Caco-2 (cell line): ENCODE results near the gene CDK14. TPM values are rescaled to one million over a fixed set of nuclear protein-coding genes. Genes with fewer than 3 reads are reported as not detected.

Experiments
- BruUV-seq: library from RNA; stranded (reverse); fragments of 400-500 nt; replicated peaks from 2 replicates; lab custom pipeline; 2021; lab: Mats Ljungman, UMichigan
- CTCF ChIA-PET: fragments of 300-600 bp; sonication (Branson Sonifier 250); formaldehyde crosslinking; loops from one replicate; lab custom pipeline; 2022; ENCODE audit warnings: antibody characterized with exemption; lab: Charles Lee
- POLR2A ChIA-PET: fragments of 300-600 bp; sonication (Branson Sonifier 250); formaldehyde crosslinking; loops from one replicate; lab custom pipeline; 2022; ENCODE audit warnings: antibody characterized with exemption; lab: Charles Lee
- DNase-seq, 2 experiments: peaks; one replicate each; pipeline versions ENCODE4 v3.0.0 to v3.0.0-alpha.2; 2020 to 2022
- H3K27me3 ChIP-seq: replicated peaks from 2 replicates; pipeline ENCODE4 v1.6.0; 2011; ENCODE audit warnings: low read length; ENCODE audit not compliant: control insufficient read depth, insufficient read depth
- H3K36me3 ChIP-seq: 2 replicates; pipeline ENCODE4 v1.5.1; 2011; ENCODE audit warnings: low read length; ENCODE audit not compliant: control insufficient read depth, insufficient read depth
- H3K4me1 ChIP-seq: fragments of 250-450 bp; sonication (Bioruptor Pico); 2 replicates; pipeline ENCODE4 v1.5.1; 2020; ENCODE audit warnings: mild to moderate bottlenecking
- H3K4me3 ChIP-seq: 2 replicates; pipeline ENCODE4 v1.5.1; 2011; ENCODE audit warnings: low read depth, mild to moderate bottlenecking, control low read depth, low read length
- H3K9me3 ChIP-seq: fragments of 250-450 bp; sonication (Bioruptor Pico); 2 replicates; pipeline ENCODE4 v1.5.1; 2020; ENCODE audit warnings: mild to moderate bottlenecking, moderate library complexity
- H3K27ac Mint-ChIP-seq: one replicate; pipeline ENCODE4 v1.8.0; 2022; ENCODE audit warnings: mixed read lengths; ENCODE audit not compliant: unreplicated experiment
- H3K27me3 Mint-ChIP-seq: one replicate; pipeline ENCODE4 v1.8.0; 2022; ENCODE audit warnings: mixed read lengths; ENCODE audit not compliant: insufficient read depth, unreplicated experiment
- H3K36me3 Mint-ChIP-seq: one replicate; pipeline ENCODE4 v1.8.0; 2022; ENCODE audit warnings: mild to moderate bottlenecking, mixed read lengths; ENCODE audit not compliant: insufficient read depth, unreplicated experiment
- H3K4me1 Mint-ChIP-seq: one replicate; pipeline ENCODE4 v1.8.0; 2022; ENCODE audit warnings: low read depth, mixed read lengths; ENCODE audit not compliant: unreplicated experiment
- H3K4me3 Mint-ChIP-seq: one replicate; pipeline ENCODE4 v1.8.0; 2022; ENCODE audit warnings: mild to moderate bottlenecking, moderate library complexity, mixed read lengths; ENCODE audit not compliant: unreplicated experiment
- H3K9me3 Mint-ChIP-seq: one replicate; pipeline ENCODE4 v1.8.0; 2022; ENCODE audit warnings: mixed read lengths; ENCODE audit not compliant: unreplicated experiment
- intact Hi-C: fragments of 100-400 bp; cut with micrococcal nuclease; formaldehyde crosslinking; loops from one replicate; pipeline ENCODE4 v1.10.0; 2022; ENCODE audit not compliant: unreplicated experiment
- total RNA-seq: library from RNA; stranded (reverse); gene quantifications from 2 replicates; pipeline ENCODE4 v1.2.3, GENCODE V29; 2022
- TF ChIP-seq, protein P1 (sequence below), 2 experiments: fragments of 200-600 bp in 1 of 2; IDR thresholded peaks; 1 replicate in 1 of 2; 2 replicates in 1 of 2; pipeline versions ENCODE4 v1.5.1 to v1.8.0; 2011 to 2022; ENCODE audit warnings: antibody characterized with exemption in 1 of 2, control low read depth in 1 of 2, inconsistent platforms in 1 of 2, low read depth in 1 of 2, low read length in 1 of 2, mild to moderate bottlenecking in 1 of 2, moderate library complexity in 1 of 2; ENCODE audit not compliant: insufficient read depth in 1 of 2, severe bottlenecking in 1 of 2, unreplicated experiment in 1 of 2

CDK14 gene
- total RNA-seq, 1 experiment from 2014 or later, result 18.2 TPM

DNA sequence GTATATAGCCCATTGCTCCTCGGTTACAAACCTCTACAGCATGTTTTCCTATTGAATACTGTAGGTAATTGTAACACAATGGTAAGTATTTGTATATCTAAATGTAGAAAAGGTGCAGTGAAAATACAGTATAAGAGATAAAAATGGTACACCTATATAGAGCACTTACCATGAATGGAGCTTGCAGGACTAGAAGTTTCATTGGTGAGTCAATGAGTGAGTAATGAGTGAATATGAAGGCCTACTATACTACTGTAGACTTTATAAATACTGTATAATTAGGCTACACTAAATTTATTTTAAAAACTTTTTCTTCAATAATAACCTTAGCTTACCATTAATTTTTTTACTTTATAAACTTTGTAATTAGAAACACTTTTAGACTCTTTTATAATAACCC, 239.7 kb downstream of the CDK14 start:
- intact Hi-C loops, result no loop called here
- Mint-ChIP-seq H3K27me3 (no peaks in the 10 kb centered on the region), H3K4me3 (no peak overlapping the region), H3K36me3 (no peaks in the 10 kb centered on the region), H3K4me1 (no peaks in the 10 kb centered on the region), H3K9me3 (peaks cover 9% of the 10 kb centered on the region), H3K27ac (no peak overlapping the region)
- Histone ChIP-seq H3K27me3 (no peaks in the 10 kb centered on the region), H3K4me3 (no peak overlapping the region), H3K36me3 (no peaks in the 10 kb centered on the region), H3K4me1 (no peaks in the 10 kb centered on the region), H3K9me3 (no peaks in the 10 kb centered on the region; the same call in 1 of the 2 replicates)
- no TSS peak for BruUV-seq
- no peak for DNase-seq
- CTCF ChIA-PET, result no interaction called here
- TF ChIP-seq, protein P1, sequence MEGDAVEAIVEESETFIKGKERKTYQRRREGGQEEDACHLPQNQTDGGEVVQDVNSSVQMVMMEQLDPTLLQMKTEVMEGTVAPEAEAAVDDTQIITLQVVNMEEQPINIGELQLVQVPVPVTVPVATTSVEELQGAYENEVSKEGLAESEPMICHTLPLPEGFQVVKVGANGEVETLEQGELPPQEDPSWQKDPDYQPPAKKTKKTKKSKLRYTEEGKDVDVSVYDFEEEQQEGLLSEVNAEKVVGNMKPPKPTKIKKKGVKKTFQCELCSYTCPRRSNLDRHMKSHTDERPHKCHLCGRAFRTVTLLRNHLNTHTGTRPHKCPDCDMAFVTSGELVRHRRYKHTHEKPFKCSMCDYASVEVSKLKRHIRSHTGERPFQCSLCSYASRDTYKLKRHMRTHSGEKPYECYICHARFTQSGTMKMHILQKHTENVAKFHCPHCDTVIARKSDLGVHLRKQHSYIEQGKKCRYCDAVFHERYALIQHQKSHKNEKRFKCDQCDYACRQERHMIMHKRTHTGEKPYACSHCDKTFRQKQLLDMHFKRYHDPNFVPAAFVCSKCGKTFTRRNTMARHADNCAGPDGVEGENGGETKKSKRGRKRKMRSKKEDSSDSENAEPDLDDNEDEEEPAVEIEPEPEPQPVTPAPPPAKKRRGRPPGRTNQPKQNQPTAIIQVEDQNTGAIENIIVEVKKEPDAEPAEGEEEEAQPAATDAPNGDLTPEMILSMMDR (IDR thresholded peaks at IDR 0.05; ENCODE audit: insufficient read depth in 1 of 2, low read depth in 1 of 2, low read length in 1 of 2, severe bottlenecking in 1 of 2, unreplicated experiment in 1 of 2), result no peak
- POLR2A ChIA-PET, result no interaction called here

- Mint-ChIP-seq H3K4me1 (no peaks in the 10 kb centered on the region), H3K27me3 (no peaks in the 10 kb centered on the region), H3K9me3 (peaks cover 9% of the 10 kb centered on the region), H3K27ac (no peak overlapping the region), H3K4me3 (no peak overlapping the region), H3K36me3 (no peaks in the 10 kb centered on the region)
- POLR2A ChIA-PET, result no interaction called here
- Histone ChIP-seq H3K4me3 (no peak overlapping the region), H3K36me3 (no peaks in the 10 kb centered on the region), H3K9me3 (no peaks in the 10 kb centered on the region; the same call in 1 of the 2 replicates), H3K4me1 (no peaks in the 10 kb centered on the region), H3K27me3 (no peaks in the 10 kb centered on the region)
- no peak for DNase-seq
- CTCF ChIA-PET, result no interaction called here
- intact Hi-C loops, result no loop called here
- TF ChIP-seq, protein P1 (IDR thresholded peaks at IDR 0.05; ENCODE audit: insufficient read depth in 1 of 2, low read depth in 1 of 2, low read length in 1 of 2, severe bottlenecking in 1 of 2, unreplicated experiment in 1 of 2), result no peak
- no TSS peak for BruUV-seq
Measured at GRCh38 chr7:90836937-90837336, 240.8 kb downstream of the CDK14 start.

DNA sequence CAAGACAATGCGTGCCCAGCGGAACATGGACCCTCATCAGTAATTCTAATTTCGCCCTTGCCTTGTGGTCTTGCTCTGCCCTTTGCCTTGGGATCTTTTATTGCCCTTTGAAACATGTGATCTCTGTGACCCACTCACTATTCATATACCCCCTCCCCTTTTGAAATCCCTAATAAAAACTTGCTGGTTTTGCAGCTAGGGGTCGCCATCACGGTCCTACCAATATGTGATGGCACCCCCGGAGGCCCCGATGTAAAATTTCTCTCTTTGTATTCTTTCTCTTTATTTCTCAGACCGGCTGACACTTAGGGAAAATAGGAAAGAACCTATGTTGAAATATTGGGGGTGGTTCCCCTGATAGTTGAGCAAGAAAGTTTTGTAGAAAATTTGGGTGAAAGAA, 242.7 kb downstream of the CDK14 start:
- no peak overlapping the region for H3K27ac Mint-ChIP-seq
- no peak for DNase-seq

More for the DNA sequence above, 242.7 kb downstream of the CDK14 start:
- Histone ChIP-seq H3K27me3 (no peaks in the 10 kb centered on the region), H3K9me3 (no peaks in the 10 kb centered on the region; the same call in 1 of the 2 replicates), H3K36me3 (no peaks in the 10 kb centered on the region), H3K4me1 (no peaks in the 10 kb centered on the region), H3K4me3 (no peak overlapping the region)
- POLR2A ChIA-PET, result no interaction called here
- no TSS peak for BruUV-seq
- Mint-ChIP-seq H3K36me3 (no peaks in the 10 kb centered on the region), H3K9me3 (peaks cover 9% of the 10 kb centered on the region), H3K4me3 (no peak overlapping the region), H3K27me3 (no peaks in the 10 kb centered on the region), H3K4me1 (no peaks in the 10 kb centered on the region)
- intact Hi-C loops, result no loop called here
- TF ChIP-seq, protein P1 (IDR thresholded peaks at IDR 0.05; ENCODE audit: insufficient read depth in 1 of 2, low read depth in 1 of 2, low read length in 1 of 2, severe bottlenecking in 1 of 2, unreplicated experiment in 1 of 2), result no peak
- CTCF ChIA-PET, result no interaction called here
